Measurements from ENCODE around the gene IGFN1.

DNA sequence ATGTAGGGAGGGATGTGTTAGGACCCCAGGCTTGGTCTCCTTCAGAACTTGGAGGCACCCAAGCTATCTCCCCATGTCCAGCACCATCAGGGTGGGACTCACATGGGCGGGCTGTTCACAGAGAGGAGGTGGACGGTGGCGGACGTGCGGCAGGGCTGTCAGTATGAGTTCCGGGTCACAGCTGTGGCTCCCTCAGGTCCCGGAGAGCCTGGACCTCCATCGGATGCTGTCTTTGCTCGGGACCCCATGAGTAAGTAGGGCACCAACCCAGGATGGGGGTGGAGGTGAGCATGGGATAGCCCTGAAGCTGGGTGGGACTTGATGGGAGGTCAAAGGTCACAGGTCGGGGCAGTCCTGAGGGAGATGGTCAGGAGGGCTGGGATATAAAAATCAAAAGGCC lies 27.8 kb downstream of the IGFN1 start:
- TF ChIP-seq, protein P1, sequence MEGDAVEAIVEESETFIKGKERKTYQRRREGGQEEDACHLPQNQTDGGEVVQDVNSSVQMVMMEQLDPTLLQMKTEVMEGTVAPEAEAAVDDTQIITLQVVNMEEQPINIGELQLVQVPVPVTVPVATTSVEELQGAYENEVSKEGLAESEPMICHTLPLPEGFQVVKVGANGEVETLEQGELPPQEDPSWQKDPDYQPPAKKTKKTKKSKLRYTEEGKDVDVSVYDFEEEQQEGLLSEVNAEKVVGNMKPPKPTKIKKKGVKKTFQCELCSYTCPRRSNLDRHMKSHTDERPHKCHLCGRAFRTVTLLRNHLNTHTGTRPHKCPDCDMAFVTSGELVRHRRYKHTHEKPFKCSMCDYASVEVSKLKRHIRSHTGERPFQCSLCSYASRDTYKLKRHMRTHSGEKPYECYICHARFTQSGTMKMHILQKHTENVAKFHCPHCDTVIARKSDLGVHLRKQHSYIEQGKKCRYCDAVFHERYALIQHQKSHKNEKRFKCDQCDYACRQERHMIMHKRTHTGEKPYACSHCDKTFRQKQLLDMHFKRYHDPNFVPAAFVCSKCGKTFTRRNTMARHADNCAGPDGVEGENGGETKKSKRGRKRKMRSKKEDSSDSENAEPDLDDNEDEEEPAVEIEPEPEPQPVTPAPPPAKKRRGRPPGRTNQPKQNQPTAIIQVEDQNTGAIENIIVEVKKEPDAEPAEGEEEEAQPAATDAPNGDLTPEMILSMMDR (IDR thresholded peaks at IDR 0.05 in 8 of 11, conservative IDR thresholded peaks at IDR 0.05 in 3 of 11) = no peak
- no peak for TF ChIP-seq POLR2A (IDR thresholded peaks at IDR 0.05)
- no peak for TF ChIP-seq POLR2AphosphoS5 (IDR thresholded peaks at IDR 0.05)
